HG03571 (cell line): ENCODE measurements around the gene FDPS.

Experiments
- ATAC-seq: cut with Tn5 transposase; IDR thresholded peaks from one replicate; pipeline ENCODE4 v1.9.1; 2021; ENCODE audit not compliant: unreplicated experiment

The FDPS gene

DNA sequence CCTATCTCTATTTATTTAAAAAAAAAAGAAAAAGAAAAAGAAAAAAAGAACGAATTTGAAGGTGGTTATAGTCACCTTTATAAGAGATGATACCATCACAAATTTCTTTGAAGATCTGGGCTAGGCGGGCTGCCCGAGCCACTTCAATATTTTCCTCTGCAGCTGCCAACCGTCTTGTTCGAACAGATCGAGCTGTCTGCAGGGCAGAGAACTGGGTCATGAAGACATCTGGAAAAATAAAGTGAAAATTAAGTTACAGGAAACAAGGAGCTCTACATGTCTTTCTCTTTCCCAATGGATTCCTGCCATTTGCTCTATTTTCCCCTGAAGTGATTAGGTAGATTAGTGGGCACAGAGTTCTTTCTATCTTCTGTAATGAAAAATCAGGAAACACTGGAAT is 44.0 kb downstream of the FDPS start:
- ATAC-seq, result no peak

DNA sequence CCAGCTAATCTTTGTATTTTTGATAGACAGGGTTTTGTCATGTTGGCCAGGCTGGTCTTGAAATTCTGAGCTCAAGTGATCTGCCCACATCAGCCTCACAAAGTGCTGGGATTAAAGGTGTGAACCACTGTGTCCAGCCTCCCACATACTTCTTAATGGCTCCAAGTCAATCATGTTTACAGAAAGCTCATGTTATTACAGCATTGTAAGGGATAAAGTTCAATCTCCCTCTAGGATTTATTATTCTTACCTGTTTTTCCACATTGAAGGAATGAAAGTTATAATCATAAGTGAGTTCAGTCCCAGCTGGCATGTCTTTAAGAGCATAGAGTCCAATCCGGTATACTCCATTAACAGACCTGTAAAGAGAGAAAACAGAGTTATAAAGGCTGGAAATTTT is 51.4 kb downstream of the FDPS start:
- no peak for ATAC-seq
